HCT116 (cell line): ENCODE results near the gene NAPA. TPM values are rescaled to one million over a fixed set of nuclear protein-coding genes. Genes with fewer than 3 reads are reported as not detected.
A peak's percentile ranks its signal among the peaks of the same experiment; 100 is the strongest.

ENCODE experiments used
- ATAC-seq: fragments of 200-7000 bp; cut with Tn5 transposase; 2 replicates; pipeline ENCODE4 v1.9.1; 2020; ENCODE audit warnings: mild to moderate bottlenecking, moderate library complexity
- BruUV-seq: library from RNA; stranded (reverse); fragments of 400-500 nt; replicated peaks from 2 replicates; lab custom pipeline; 2021; lab: Mats Ljungman, UMichigan
- CTCF ChIA-PET: fragments of 300-600 bp; sonication (Branson Sonifier 250); formaldehyde crosslinking; loops from one replicate; lab custom pipeline; 2021; ENCODE audit warnings: antibody characterized with exemption; lab: Charles Lee
- POLR2A ChIA-PET: fragments of 300-600, 350-600 bp; sonication (Branson Sonifier 250); formaldehyde crosslinking; loops from one replicate; lab custom pipeline; 2021; ENCODE audit warnings: antibody characterized with exemption; lab: Charles Lee
- RAD21 ChIA-PET, 2 experiments: fragments of 300-600 bp; sonication (Branson Sonifier 250); formaldehyde crosslinking; loops; one replicate each; lab custom pipeline; 2023; ENCODE audit warnings: low total read pairs in 2 of 2; ENCODE audit not compliant: uncharacterized antibody in 2 of 2, unreplicated experiment in 2 of 2, low non-redundant PET in 1 of 2; lab: Charles Lee
- DNase-seq: peaks from one replicate; pipeline ENCODE4 v3.0.0-alpha.2; 2010; ENCODE audit warnings: low read depth, low spot score
- H2AFZ ChIP-seq: fragments of 200-600 bp; shearing (Covaris generic), sonication (generic); 2 replicates; pipeline ENCODE4 v1.6.1; 2017; ENCODE audit warnings: low read depth, mixed run types, mixed read lengths, antibody characterized with exemption, low read length; ENCODE audit not compliant: poor library complexity, severe bottlenecking
- H3K27ac ChIP-seq: 2 replicates; pipeline ENCODE4 v1.5.1; 2012; ENCODE audit warnings: low read depth, low read length
- H3K27me3 ChIP-seq: fragments of 200-600 bp; sonication (generic); 2 replicates; pipeline ENCODE4 v1.6.1; 2016; ENCODE audit warnings: mixed run types, low read length, mixed read lengths; ENCODE audit not compliant: insufficient read depth
- H3K36me3 ChIP-seq, 2 experiments: fragments of 200-500 bp in 1 of 2; fragments of 200-600 bp in 1 of 2; sonication (Bioruptor generic) in 1 of 2; sonication (generic) in 1 of 2; 2 replicates each; pipeline versions ENCODE4 v1.5.1 to v1.6.1; 2014 to 2016; ENCODE audit warnings: low read length in 2 of 2, inconsistent platforms in 1 of 2, mixed read lengths in 1 of 2, mixed run types in 1 of 2; ENCODE audit not compliant: insufficient read depth in 2 of 2, control insufficient read depth in 1 of 2
- H3K4me1 ChIP-seq, 2 experiments: fragments of 200-600 bp in 1 of 2; sonication (generic) in 1 of 2; 2 replicates each; pipeline versions ENCODE4 v1.5.1 to v1.6.1; 2012 to 2017; ENCODE audit warnings: low read length in 2 of 2, inconsistent platforms in 1 of 2, mild to moderate bottlenecking in 1 of 2, mixed read lengths in 1 of 2, mixed run types in 1 of 2, moderate library complexity in 1 of 2; ENCODE audit not compliant: insufficient read depth in 2 of 2, control insufficient read depth in 1 of 2
- H3K4me2 ChIP-seq: fragments of 200-600 bp; sonication (generic); 2 replicates; pipeline ENCODE4 v1.6.1; 2017; ENCODE audit warnings: mixed run types, low read length, mixed read lengths
- H3K4me3 ChIP-seq, 2 experiments: fragments of 200-600 bp in 1 of 2; sonication (generic) in 1 of 2; replicated peaks in 1 of 2; 2 replicates each; pipeline ENCODE4 v1.5.1; 2011 to 2016; ENCODE audit warnings: low read length in 2 of 2, control low read depth in 1 of 2, low read depth in 1 of 2, mild to moderate bottlenecking in 1 of 2, mixed read lengths in 1 of 2, mixed run types in 1 of 2
- H3K79me2 ChIP-seq: fragments of 200-600 bp; sonication (generic); 2 replicates; pipeline ENCODE4 v1.6.1; 2017; ENCODE audit warnings: mild to moderate bottlenecking, mixed run types, low read length, moderate library complexity, mixed read lengths; ENCODE audit not compliant: insufficient read depth
- H3K9ac ChIP-seq: fragments of 200-600 bp; sonication (generic); 2 replicates; pipeline ENCODE4 v1.6.1; 2016; ENCODE audit warnings: low read length, mixed read lengths
- H3K9me2 ChIP-seq: fragments of 200-600 bp; sonication (generic), shearing (Covaris generic); 2 replicates; pipeline ENCODE4 v1.6.1; 2017; ENCODE audit warnings: mixed run types, mild to moderate bottlenecking, moderate library complexity; ENCODE audit not compliant: insufficient read depth
- H3K9me3 ChIP-seq, 2 experiments: fragments of 200-500 bp in 1 of 2; fragments of 200-600 bp in 1 of 2; sonication (Bioruptor generic) in 1 of 2; sonication (generic) in 1 of 2; 2 replicates each; pipeline ENCODE4 v1.6.1; 2014 to 2017; ENCODE audit warnings: low read length in 2 of 2, mixed read lengths in 2 of 2, inconsistent platforms in 1 of 2, low read depth in 1 of 2, mild to moderate bottlenecking in 1 of 2, mixed run types in 1 of 2, moderate library complexity in 1 of 2; ENCODE audit not compliant: control insufficient read depth in 1 of 2, insufficient read depth in 1 of 2
- H4K20me1 ChIP-seq: fragments of 200-600 bp; sonication (generic), shearing (Covaris generic); 2 replicates; pipeline ENCODE4 v1.6.1; 2017; ENCODE audit warnings: mixed run types, mild to moderate bottlenecking, moderate library complexity; ENCODE audit not compliant: insufficient read depth
- CEBPB ChIP-seq: IDR thresholded peaks from 2 replicates; pipeline ENCODE4 v1.6.1; 2012; ENCODE audit warnings: low read depth
- EGR1 ChIP-seq: IDR thresholded peaks from 2 replicates; pipeline ENCODE4 v1.6.1; 2012; ENCODE audit warnings: low read depth
- EZH2 ChIP-seq: fragments of 200-600 bp; sonication (generic); IDR thresholded peaks from 2 replicates; pipeline ENCODE4 v1.6.1; 2017; ENCODE audit warnings: antibody characterized with exemption, mixed run types
- FOSL1 ChIP-seq: IDR thresholded peaks from 2 replicates; pipeline ENCODE4 v1.6.1; 2012; ENCODE audit warnings: low read depth
- JUND ChIP-seq: IDR thresholded peaks from 2 replicates; pipeline ENCODE4 v1.6.1; 2012
- SIN3A ChIP-seq: IDR thresholded peaks from 2 replicates; pipeline ENCODE4 v1.6.1; 2012; ENCODE audit warnings: low read depth
- SRF ChIP-seq: IDR thresholded peaks from 2 replicates; pipeline ENCODE4 v1.6.1; 2012; ENCODE audit warnings: low read depth
- intact Hi-C: fragments of 100-400 bp; cut with micrococcal nuclease; formaldehyde crosslinking; loops from 2 replicates; pipeline ENCODE4 v1.10.0; 2022
- total RNA-seq: library from RNA; stranded (reverse); gene quantifications from one replicate; pipeline ENCODE4 v1.2.1, GENCODE V29; 2021; ENCODE audit not compliant: unreplicated experiment
- TF ChIP-seq, protein P1 (sequence below): IDR thresholded peaks from 2 replicates; pipeline ENCODE4 v1.6.1; 2012; ENCODE audit warnings: low read depth

NAPA gene
- total RNA-seq, 1 experiment from 2014 or later, result 58.8 TPM

- Histone ChIP-seq H3K27ac (peak overlapping the region; percentile 56; the same call in 1 of the 2 replicates), H3K9me3 (no peaks in the 10 kb centered on the region), H3K9me2 (no peaks in the 10 kb centered on the region), H3K4me1 (peaks cover 17 to 23% of the 10 kb centered on the region in 2 experiments), H2AFZ (peak overlapping the region; percentile 98), H3K9ac (peak overlapping the region; percentile 60), H3K79me2 (no peaks in the 10 kb centered on the region), H3K36me3 (no peaks in the 10 kb centered on the region), H4K20me1 (no peaks in the 10 kb centered on the region), H3K4me3 (peak overlapping the region; percentile 36 to 55)
- CTCF ChIA-PET, result interaction anchor here (1.0 to 3.6 kb wide), 7 partner anchors 9 to 265 kb away, joined by 3 to 32 read pairs (median 7); partner anchors contain the start of genes EHD2 and NAPA
- POLR2A ChIA-PET, result interaction anchor here (1.0 to 1.3 kb wide), 4 partner anchors 9 to 237 kb away, joined by 3 to 6 read pairs (median 4); partner anchors contain the start of gene CCDC9
- no TSS peak for BruUV-seq
- RAD21 ChIA-PET, result interaction anchor here (1.0 to 2.0 kb wide), 4 partner anchors 11 to 259 kb away, joined by 3 to 7 read pairs (median 4); no protein-coding TSS in a partner anchor
- DNase-seq, result peak; percentile 85
- ATAC-seq, result peak; percentile 88
- intact Hi-C loops, result loop anchor here (2.0 to 10.0 kb wide), 3 partner anchors 35 to 157 kb away; partner anchors contain the start of genes BICRA, KPTN and NAPA
- TF ChIP-seq EGR1 (peak; percentile 80), CEBPB (no peak)
- TF ChIP-seq, all 23 proteins: peak for 1
- Histone ChIP-seq H3K4me2 (peak overlapping the region; percentile 95), H3K27me3 (peaks cover 19% of the 10 kb centered on the region)
These were observed 67.1 kb downstream of the NAPA start for GRCh38 chr19:47447470-47448359.

DNA sequence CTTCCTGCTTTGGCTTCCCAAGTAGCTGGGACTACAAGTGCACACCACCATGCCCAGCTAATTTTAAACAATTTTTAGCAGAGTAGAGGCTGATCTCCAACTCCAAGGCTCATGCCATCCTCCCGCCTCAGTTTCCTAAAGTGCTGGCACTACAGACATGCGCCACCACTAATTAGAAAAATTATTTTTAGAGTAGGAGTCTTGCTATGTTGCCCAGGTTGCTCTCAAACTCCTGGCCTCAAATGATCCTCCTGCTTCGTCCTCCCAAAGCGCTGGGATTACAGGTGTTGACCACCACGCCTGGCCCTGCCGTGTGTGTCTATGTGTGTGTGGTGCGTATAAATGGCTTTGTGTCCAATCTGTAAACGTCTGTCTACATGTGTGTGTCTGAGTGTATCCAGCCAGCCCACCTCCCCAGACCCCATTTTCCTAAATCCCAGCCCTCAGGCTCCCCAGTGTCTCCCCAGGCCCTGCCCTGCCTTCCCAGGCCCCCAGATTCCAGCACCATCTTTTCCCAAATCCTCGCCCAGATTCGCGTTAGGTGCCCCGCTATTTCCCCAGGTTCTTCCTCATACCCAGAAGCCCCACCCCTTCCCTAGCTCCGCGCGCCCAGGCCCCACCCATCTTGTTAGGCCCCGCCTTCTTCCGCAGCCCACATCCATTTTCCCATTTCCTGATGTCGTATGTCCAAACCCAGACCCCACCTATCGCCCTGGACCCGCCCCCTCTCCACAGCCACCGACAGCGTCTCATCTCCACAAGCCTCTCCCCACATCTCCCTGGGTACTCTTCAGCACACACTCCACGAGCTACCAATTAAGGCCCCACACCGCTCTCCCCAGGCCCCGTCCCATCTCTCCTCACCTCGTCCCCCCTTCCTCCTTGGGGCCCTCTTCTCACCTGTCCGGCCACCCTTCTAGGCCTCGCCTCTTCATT lies 68.1 kb downstream of the NAPA start:
- ATAC-seq, result peak; percentile 85
- H3K9ac ChIP-seq, result peak overlapping the region; percentile 60
- ChIA-PET CTCF (interaction anchor here (0.8 to 3.6 kb wide), 8 partner anchors 8 to 266 kb away, joined by 3 to 32 read pairs (median 6); partner anchors contain the start of genes EHD2, KPTN and NAPA), RAD21 (interaction anchor here (0.8 to 2.0 kb wide), 5 partner anchors 10 to 260 kb away, joined by 3 to 7 read pairs (median 4); partner anchors contain the start of gene KPTN (in 1 of the 2)), POLR2A (interaction anchor here (0.7 to 1.3 kb wide), 5 partner anchors 8 to 238 kb away, joined by 3 to 6 read pairs (median 4); partner anchors contain the start of genes CCDC9 and KPTN)
- TF ChIP-seq, protein P1, sequence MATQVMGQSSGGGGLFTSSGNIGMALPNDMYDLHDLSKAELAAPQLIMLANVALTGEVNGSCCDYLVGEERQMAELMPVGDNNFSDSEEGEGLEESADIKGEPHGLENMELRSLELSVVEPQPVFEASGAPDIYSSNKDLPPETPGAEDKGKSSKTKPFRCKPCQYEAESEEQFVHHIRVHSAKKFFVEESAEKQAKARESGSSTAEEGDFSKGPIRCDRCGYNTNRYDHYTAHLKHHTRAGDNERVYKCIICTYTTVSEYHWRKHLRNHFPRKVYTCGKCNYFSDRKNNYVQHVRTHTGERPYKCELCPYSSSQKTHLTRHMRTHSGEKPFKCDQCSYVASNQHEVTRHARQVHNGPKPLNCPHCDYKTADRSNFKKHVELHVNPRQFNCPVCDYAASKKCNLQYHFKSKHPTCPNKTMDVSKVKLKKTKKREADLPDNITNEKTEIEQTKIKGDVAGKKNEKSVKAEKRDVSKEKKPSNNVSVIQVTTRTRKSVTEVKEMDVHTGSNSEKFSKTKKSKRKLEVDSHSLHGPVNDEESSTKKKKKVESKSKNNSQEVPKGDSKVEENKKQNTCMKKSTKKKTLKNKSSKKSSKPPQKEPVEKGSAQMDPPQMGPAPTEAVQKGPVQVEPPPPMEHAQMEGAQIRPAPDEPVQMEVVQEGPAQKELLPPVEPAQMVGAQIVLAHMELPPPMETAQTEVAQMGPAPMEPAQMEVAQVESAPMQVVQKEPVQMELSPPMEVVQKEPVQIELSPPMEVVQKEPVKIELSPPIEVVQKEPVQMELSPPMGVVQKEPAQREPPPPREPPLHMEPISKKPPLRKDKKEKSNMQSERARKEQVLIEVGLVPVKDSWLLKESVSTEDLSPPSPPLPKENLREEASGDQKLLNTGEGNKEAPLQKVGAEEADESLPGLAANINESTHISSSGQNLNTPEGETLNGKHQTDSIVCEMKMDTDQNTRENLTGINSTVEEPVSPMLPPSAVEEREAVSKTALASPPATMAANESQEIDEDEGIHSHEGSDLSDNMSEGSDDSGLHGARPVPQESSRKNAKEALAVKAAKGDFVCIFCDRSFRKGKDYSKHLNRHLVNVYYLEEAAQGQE, result no peak
- TF ChIP-seq EZH2 (no peak), SIN3A (no peak), JUND (no peak), FOSL1 (no peak), SRF (no peak)
- peak overlapping the region; percentile 56; the same call in 1 of the 2 replicates for H3K27ac ChIP-seq
- H3K4me1 ChIP-seq, result peaks cover 17 to 23% of the 10 kb centered on the region in 2 experiments
- H4K20me1 ChIP-seq, result no peaks in the 10 kb centered on the region
- peak overlapping the region; percentile 98 for H2AFZ ChIP-seq
- peak; percentile 81 for DNase-seq
- no TSS peak for BruUV-seq
- H3K79me2 ChIP-seq, result no peaks in the 10 kb centered on the region
- intact Hi-C loops, result loop anchor here (2.0 to 10.0 kb wide), 3 partner anchors 35 to 158 kb away; partner anchors contain the start of genes BICRA, KPTN and NAPA
- peaks cover 19% of the 10 kb centered on the region for H3K27me3 ChIP-seq
- H3K9me3 ChIP-seq, result no peaks in the 10 kb centered on the region
- H3K9me2 ChIP-seq, result no peaks in the 10 kb centered on the region
- peak overlapping the region; percentile 36 to 55 for H3K4me3 ChIP-seq
- no peaks in the 10 kb centered on the region for H3K36me3 ChIP-seq
- H3K4me2 ChIP-seq, result peak overlapping the region; percentile 95
